Epidermal melanocyte (primary cell): Measurements from ENCODE around the gene XRRA1.
"Not testable (repeated sequence)": the region's sequence is repeated elsewhere in the genome, so short reads cannot be mapped to it uniquely, and the experiment has no call there.

Source experiments
- DNase-seq: peaks from one replicate; pipeline ENCODE4 v3.0.0; 2011; ENCODE audit warnings: low spot score; ENCODE audit not compliant: insufficient read length

Gene XRRA1

DNA sequence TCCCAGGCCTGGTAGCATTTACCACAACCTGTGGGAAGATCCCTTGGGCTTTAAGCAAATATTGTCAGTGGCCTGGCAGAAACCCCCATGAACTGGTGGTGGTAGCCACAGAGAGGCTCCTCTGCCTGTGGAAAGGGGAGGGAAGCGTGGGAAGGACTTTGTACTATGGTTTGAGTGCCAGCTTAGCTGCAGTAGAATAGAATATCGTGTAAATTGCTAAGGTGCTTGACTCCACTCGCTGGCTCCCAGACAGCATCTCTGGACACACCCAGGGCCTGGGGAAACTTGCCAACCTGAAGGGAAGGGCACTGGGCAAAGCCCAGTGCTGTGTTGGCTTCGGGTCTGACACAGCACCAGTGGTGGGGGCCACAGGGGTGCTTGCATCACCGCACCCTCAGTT lies 52.6 kb downstream of the XRRA1 start:
- DNase-seq: no peak

DNA sequence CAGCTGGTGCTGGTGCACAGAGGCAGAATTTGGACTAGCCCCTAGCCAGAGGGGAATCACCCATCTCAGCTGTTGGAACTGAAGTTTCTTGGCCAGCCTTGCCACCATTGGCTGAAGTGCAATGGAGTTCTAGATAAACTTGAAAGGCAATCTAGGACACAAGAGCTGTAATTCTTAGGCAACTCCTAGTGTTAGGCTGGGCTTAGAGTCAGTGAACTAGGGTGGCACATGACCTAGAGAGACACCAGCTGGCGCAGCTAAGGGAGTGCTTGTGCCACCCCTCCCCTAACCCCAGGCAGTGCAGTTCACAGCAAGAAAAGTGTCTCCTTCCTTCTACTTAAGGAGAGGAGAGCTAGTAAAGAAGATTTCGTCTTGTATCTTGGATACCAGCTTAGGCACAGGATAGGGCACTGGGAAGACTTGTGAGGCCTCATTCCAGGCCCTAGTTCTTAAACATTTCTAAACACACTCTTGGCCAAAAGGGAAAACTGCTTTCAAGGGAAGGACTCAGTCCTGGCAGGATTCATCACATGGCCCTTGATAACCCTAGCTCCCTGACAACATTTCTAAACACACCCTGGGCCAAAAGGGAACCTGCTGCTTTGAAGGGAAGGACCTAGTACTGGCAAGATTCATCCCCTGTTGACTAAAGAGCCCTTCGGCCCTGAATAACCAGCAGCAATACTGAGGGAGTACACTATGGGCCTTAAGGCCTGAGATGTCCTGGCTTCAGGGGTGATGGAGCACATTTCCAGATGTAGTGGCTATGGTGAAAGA lies 53.4 kb downstream of the XRRA1 start:
- no peak for DNase-seq

DNA sequence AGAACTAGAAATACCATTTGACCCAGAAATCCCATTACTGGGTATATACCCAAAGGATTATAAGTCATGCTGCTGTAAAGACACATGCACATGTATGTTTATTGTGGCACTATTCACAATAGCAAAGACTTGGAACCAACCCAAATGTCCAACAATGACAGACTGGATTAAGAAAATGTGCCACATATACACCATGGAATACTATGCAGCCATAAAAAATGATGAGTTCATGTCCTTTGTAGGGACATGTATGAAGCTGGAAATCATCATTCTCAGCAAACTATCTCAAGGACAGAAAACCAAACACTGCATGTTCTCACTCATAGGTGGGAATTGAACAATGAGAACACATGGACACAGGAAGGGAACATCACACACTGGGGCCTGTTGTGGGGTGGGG lies 55.9 kb downstream of the XRRA1 start:
- DNase-seq: not testable (repeated sequence)

DNA sequence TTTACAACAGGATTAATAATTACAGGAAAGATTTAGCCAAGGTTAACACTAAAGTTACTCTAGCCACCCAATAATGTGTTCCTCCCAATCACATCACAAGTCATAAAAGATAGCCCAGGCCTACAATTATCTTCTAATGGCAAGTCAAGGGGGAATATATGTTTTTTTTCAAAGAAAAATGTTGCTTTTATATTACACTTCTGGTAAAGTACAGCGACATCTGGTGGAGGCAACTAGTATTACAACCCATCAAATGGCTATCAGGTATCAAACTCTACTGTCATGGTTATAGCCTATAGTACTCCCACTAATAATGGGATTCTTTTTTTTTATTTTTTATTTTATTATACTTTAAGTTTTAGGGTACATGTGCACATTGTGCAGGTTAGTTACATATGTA lies 71.8 kb downstream of the XRRA1 start:
- DNase-seq: no peak

DNA sequence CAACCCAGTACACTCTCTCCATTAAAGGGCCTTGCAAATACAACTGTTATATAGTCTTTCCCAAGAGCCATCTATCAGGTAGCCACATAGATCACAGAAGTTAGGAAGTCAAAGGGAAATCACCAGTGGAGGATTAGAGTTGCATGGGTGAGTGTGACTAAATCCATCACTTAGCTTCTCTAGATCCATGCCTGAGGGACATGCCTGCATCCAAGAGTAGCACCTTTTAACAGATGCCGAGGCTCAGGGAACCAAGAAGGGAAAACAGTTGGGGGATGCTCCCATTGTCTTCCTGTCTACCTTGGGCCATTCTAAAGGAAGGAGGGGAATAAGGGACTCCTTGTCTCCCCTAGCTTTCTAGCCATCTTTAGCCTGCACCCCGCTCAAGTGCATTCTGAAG lies 77.9 kb downstream of the XRRA1 start:
- no peak for DNase-seq

DNA sequence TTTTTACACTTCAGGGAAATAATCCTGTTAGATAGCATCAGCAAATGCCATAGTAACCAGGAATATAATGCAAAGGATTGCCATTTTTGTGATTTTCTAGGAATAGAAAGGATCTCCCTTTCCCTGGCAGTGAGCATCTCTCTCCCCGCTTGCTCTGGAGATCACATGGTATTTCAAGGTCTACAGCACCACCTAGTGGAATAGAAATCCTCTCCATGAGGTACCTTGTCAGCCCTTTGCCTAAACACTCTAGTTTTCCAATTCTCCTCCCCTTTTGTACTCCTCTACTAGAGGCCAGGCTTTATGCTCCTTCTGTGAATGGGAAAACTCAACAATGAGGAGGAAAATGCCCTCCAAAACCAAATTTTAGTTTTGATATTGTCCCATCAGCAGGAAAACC lies 78.4 kb downstream of the XRRA1 start:
- no peak for DNase-seq

DNA sequence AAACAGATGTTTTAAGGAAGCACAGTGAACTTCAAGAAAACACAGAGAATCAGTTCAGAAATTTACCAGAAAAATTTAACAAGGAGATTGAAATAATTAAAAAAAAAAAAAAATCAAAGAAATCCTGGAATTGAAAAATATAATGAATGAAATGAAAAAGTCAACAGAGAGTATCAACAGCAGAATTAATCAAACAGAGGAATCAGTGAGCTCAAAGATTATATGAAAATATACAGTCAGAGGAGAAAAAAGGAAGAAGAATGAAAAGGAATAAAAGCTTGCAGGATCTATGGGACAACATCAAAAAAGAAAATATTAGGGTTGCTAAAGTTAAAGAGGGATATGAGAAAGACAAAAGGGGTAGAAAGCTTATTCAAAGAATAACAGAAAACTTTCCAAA lies 82.3 kb downstream of the XRRA1 start:
- DNase-seq: no peak

DNA sequence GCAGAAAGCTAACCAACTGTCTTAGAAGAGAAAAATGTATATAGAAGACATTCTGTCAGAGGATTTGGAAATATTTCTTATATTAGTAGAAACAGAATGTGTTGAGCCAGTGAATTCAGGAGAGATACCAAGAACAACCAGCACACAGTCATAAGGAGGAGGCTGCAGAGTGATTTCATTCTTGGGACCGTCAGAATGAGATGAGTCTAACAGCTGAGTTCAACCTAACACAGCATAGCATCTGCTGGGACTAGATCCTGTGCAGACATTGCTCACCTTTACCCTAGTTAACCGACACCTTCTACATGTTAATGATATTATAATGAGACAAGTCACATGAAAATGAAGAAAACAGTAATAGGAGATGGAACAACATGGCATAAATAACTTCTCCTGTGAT lies 85.5 kb downstream of the XRRA1 start:
- no peak for DNase-seq

DNA sequence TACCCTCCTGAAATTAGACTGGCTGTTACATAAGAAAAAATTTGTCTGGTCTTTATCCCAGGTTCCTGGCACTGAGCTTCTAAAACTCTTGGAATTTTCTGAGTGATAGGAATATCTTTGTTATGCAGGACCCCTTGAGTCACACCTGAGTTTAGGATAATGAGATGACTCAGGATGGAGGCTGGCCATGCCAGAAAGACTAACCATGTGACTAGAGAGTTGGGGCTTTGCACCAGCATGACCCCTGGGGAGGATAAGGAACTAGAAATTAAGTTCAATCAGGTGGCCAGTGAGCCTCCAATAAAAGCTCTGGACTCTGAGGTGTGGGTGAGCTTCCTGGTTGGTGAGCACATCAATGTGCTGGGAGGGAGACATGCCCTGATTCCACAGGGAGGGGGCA lies 88.1 kb downstream of the XRRA1 start:
- DNase-seq: no peak

DNA sequence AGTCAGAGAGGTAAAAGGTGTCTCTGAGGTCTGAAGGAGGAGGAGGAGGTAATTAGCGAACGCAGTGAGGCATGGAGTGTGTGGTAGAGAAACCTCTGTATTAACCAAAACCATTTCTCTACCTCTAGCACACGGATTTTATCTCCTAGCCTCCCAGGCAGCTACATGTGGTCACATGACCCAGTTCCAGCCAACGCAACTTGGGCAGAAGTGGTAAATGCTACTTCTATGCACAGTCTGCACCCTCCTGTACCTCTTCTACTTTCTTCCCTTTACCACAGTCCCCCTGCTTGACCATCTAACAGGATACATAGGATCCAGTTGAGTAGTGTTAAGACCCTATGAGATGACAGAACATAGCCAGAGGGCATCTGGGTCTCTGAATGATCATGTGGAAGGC lies 95.7 kb downstream of the XRRA1 start:
- no peak for DNase-seq

DNA sequence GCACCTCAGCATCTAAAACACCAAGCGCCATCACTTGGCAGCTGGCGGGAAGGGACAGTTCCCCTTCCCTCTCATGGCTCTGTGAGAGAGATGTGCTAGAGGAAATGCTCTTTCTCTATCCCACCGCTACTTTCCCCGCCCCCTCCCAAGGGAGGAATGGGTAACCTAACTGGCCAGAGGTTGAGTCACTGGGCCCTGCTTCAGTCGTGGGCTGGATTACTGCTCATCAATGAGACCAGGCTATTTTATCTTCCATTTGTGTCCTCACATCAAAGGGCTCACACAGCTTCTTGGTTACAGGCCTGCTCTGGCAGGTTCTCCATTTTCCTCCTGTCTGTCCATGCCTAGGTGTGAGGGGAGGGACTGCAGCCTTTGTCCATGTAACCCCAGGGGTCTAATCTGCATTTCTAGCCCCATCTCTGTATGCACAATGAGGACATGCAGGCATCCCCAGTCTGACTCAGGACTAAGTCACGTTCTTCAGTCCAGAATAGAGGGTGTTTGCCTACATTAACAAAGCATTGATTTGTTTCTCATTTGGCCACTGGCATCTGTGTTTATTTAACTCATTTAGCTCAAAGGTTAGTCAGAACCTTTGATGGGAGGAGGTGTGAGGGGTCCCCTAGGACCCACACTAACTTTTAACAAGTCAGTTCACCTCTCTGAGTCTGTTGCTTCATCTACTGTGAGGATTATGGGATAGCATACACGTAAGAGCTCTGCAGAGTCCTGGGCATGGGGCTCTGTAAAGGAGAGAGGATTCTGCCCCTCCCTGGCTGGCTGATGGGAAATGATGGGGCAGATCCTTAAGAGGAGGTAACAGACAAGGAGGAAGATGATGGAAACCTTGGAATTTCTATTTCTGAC lies 99.1 kb downstream of the XRRA1 start:
- DNase-seq: no peak

DNA sequence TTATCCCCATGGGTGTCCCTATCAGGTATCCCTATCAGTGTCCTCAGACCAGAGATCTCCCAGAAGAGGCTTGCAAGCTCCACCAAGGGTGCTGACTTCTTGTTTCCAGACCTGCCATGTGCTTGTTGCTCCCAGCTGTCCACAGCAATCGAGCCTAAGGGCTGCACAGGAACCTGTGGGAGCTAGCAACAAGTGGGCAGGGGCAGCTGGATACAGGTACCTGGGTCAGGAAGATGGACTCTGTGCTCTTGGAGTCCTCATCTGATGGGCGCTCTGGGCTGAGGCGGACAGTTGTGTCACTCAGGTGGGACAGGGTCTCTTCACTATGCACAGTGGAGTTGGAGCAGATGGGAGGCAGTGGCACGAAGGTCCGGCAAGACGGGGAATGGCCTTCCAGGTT lies 101.0 kb downstream of the XRRA1 start:
- DNase-seq: no peak

DNA sequence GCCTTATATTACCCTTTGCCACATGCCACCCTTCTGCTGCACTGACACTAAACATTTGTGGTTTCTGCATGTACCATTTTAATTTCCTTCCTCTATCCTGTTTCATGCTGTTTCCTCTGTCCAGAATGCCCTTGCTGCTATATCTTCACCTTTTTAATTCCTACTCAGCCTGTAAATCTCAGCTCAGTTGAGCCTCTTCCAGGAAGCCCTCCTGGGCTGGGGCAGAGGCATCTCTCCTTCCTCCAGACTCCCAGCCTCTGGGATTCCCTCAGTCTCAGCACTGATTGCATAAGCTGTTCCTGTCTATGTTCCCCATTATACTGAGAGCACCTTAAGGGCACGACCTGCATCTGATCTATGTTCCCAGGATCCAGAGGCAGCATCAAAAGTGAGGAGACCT lies 101.5 kb downstream of the XRRA1 start:
- no peak for DNase-seq

DNA sequence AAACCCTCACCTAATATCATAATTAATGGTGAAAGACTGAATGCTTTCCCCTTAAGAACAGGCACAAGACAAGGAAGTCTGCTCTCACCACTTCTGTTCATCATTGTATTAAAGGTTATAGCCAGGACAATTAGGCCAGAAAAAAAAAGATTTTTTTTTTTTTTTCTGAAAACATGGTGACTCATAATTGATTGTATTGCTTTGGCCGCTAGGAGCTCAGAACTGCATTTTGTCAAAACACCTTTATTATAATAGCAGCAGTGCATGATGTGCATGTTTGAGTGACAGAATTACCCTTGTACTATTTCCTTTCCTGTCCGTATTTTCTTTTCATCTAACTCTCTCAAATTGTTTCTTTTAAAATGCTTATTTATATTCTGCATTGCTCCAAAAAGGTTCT lies 102.1 kb downstream of the XRRA1 start:
- no peak for DNase-seq

DNA sequence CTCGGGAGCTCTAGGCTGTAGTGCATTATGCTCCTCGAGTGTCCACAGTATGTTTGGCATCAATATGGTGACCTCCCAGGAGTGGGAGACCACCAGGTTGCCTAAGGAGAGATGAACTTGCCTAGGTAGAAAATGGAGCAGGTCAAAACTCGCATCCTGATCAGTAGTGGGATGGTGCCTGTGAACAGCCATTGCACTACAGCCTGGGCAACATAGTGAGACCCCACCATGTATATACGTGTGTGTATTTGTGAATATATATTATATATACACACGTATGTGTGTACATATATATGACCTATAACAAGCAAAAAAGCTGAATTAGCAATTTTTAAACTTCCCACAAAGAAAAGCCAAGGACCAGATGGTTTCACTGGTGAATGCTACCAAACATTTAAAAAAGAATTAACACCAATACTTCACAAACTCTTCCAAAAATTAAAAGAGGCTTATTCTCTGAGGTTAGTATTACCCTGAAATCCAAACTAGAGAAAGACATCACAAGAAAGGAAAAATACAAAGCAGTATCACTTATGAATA lies 102.8 kb downstream of the XRRA1 start:
- no peak for DNase-seq

DNA sequence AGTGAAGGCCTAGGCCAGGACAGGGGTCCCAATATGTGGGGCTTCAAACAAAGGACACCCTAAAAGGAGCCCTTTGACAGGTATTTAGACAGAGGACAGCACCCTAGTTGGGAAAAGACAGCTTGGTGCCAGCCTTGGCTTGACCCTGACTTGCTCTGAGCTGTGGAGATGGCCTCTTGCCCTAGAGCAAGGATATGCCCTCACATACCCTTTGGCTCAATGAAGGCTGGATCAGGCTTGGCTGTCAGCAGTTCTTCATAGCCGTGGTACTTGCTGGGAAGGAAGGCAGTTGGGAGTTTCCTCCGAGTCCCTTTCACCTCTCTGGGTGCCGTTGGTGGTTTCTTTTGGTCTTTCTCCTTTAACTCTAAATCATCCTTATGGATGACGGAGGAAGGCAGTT lies 104.0 kb downstream of the XRRA1 start:
- no peak for DNase-seq

DNA sequence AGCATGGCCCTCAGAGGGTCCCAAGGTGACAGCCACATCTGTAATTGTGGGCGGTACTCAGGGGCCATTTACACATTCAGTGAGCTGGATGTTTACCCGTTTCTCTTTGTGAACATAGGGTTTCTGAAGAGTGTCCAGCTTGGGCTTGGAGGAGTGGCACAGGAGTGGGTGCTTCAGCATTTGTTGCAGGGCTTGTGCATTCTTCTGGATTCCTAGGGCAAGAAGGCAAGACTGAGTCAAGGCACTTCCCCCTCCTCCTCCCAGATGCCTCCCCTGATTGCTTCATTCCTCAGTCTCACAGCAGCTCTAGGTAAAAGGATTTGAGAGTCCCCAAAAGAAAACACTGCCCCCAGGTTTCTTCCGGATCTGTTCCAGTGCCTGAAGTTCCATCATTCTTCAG lies 104.8 kb downstream of the XRRA1 start:
- no peak for DNase-seq

DNA sequence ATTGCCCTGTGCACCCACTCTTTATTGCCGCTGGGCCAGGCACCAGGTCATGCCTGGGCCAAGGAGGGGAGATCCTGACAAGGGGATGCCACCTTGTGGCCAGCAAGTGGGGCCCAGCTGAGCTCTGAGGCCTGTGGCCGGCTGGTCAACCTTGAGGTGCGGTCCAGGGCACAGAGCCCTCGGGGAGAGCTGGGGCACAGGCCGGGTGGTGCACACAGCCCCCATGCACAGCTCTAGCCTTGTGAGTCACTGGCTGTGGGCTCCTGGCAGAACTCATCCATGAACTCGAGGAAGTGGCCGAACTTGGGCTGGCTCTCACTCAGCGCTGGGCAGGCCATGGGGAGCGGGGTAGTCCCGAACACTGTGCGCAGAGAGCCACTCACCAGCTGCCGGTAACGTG lies 105.9 kb downstream of the XRRA1 start:
- DNase-seq: no peak

DNA sequence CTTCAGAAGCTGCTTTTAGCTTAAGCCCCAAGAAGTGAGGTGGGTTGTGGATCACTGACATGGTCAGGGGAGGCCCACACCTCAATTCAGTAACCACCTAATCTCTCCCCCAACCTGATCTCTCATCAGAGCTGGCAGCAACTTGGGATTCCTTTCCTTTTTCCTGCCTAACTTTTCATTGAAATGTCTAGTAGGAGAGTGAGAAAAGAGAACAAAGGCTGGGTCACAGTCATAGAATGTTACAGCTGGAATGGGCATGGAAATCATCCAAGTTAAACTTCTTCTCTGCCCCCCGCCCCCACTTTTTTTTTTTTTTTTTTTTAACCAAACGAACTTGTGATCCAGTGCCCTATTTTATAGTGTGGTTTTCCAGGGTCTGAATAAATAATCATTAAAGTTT lies 108.4 kb downstream of the XRRA1 start:
- DNase-seq: no peak

DNA sequence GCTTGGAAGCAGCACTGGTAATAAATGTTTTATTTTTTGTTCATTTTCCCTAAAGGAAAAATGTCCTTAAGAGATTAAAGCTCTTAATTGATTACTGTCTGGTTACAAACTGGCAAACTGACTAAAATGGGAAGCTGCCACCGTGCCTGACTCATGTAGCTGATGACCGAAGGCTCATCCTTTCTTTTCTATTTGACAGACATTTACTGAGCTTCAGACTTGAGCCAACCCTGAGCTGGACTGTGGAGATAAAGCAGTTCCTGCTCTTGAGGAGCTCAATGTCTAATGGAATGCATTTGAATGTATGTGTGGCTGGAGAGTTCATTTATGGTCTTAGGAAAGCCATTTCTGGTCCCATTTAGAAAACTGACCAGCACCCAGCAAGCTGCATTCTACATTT lies 108.9 kb downstream of the XRRA1 start:
- DNase-seq: no peak

DNA sequence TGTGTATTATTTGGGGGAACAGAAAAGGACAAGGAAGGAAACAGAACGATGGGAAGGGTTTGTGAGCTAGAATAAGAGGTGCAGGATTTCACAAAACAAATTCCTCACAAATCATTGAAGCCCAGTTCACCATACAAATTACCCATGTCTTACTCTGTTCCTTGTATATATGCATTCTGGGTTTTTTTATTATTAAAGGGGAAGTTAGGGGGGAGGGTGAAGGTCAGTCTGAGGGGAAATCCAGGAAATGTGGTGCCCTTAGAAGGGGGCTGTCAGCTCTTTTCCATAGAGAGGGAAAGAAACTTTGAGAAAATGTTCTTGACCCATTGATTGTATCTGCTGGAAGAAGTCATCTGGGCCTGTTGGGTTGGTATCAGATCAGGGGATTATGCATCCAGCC lies 109.4 kb downstream of the XRRA1 start:
- DNase-seq: no peak

DNA sequence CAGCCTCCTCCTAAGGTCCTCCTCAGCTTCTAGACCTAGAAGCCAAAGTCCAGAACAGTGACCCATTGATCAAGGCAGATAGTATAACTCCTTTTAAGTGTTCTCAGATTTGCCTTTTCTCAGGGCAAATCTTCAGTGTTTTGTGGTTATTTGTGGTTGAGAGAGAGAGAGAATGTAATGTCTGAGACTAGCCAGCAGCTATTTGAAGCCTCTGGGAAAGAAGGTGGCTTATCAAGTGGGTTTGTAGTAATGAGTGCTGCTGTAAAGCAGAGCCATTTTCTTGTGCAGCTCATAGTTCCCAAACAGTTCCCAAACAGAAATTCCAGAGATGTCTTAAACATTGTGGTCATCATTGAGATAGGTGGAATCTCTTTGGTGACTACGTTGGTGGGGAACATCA lies 110.7 kb downstream of the XRRA1 start:
- no peak for DNase-seq

DNA sequence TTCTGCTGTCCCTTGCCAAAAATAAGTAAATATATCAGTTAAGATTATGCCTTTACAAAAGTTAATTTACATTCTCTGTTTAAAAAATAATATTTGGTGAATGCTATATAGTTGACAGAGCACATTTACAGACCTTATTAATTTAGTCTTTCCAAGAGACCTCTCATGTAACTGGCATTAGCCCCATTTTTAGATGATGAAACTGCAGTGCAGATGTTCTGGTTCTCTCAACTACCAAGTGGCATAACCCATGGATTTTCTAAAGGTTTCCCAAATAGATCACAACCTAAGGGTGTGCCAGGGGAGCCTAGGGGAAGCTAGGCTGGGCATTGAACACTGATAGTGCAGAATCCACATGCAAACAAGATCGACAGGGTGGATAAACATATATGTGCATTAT lies 111.7 kb downstream of the XRRA1 start:
- no peak for DNase-seq
